Lower leg skin (tissue), 4 donors: ENCODE measurements around the gene NACC1. TPM values are rescaled to one million over a fixed set of nuclear protein-coding genes. Genes with fewer than 3 reads are reported as not detected.

Experiments
- DNase-seq, 2 donors: peaks; one replicate each; pipeline ENCODE4 v3.0.0-alpha.2; 2019; ENCODE audit warnings: low spot score in 2 of 2
- H3K4me3 ChIP-seq: fragments of 200-600 bp; sonication (generic); 2 replicates; pipeline ENCODE4 v1.5.1; 2017; ENCODE audit warnings: mild to moderate bottlenecking, low read depth; ENCODE audit not compliant: poor library complexity, severe bottlenecking
- POLR2A ChIP-seq, 2 donors: fragments of 450-650 bp; IDR thresholded peaks; one replicate each; pipeline ENCODE4 v1.6.1; 2016 to 2017; ENCODE audit warnings: antibody characterized with exemption in 2 of 2, mild to moderate bottlenecking in 1 of 2, moderate library complexity in 1 of 2
- WGBS, 2 donors: methylation state at CpG; one replicate each; pipeline ENCODE4 v1.1.5; 2018; 5-methylcytosine and 5-hydroxymethylcytosine counted together
- intact Hi-C: fragments of 100-400 bp; cut with DNase I; formaldehyde crosslinking; loops from one replicate; pipeline ENCODE4 v1.15.0; 2023; ENCODE audit warnings: low total_unique reads
- total RNA-seq, 4 donors: library from RNA; depleted of rRNA; stranded (reverse); fragments of >200 nt; gene quantifications; one replicate each; pipeline ENCODE4 v1.1.0, GENCODE V29; 2016
- TF ChIP-seq, protein P1 (sequence below), 3 donors: fragments of 450-650 bp; IDR thresholded peaks; one replicate each; pipeline ENCODE4 v1.5.1; 2016; ENCODE audit warnings: antibody characterized with exemption in 3 of 3, mild to moderate bottlenecking in 3 of 3, moderate library complexity in 2 of 3

NACC1 gene
- total RNA-seq, 4 donors from 2014 or later = 21.4 to 46.1 (median 39.8) TPM

DNA sequence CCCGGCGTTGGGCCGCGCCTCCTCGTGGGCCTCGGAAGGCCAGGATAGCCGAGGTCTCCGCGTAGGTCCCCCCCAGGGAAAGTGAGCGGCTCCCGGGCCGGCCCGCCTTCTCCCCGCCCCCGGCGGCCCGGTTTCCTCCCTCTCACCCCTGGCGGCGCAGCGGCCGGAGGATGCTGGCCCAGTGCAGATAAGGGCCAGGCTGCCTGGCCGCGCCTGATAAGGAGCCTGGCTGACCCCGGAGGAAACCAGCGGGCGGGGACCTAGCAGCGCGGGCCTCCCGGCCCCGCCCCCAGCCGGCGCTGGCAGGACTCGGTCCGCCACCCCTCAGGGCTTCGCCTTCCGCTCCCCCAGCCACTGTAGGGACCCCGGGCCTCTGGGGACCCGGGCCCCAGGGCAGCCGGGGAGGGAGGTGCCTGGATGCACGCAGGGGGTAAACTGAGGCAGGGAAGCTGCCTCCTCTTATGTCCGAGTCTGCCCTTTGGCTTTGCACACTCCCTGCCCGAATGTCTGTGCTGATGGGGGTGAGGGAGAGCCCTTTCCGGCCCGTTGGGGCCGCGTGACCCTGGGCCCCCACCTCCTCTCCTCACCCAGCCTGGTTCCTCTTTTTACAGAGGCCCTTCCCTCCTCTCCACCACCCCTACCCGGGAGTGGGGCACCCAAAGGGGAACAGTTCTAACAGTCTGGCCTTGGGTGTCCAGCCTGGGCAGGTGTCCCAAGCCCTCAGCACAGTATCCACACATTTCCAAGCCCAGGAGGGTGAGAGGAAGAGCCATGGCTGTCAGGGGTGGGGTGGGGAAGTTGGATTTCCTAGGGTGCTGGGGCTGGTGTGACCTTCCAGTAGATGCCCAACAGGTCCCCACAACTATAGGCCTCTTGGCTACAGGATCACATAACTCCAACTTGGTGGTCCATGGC lies 15.1 kb upstream of the NACC1 start, which contains the start of gene LYL1:
Gene LYL1, minus strand, starts transcription at position 193 of the 915 bp plus-strand sequence. CDS start 1,687 bp downstream, outside the sequence.
- WGBS, 2 donors = 3 to 8% methylated on average over 12 to 19 of the region's 47 CpGs
- intact Hi-C loops = no loop called here
- peak within 1 kb of the TSS; percentile 23 for H3K4me3 ChIP-seq
- TF ChIP-seq, protein P1, sequence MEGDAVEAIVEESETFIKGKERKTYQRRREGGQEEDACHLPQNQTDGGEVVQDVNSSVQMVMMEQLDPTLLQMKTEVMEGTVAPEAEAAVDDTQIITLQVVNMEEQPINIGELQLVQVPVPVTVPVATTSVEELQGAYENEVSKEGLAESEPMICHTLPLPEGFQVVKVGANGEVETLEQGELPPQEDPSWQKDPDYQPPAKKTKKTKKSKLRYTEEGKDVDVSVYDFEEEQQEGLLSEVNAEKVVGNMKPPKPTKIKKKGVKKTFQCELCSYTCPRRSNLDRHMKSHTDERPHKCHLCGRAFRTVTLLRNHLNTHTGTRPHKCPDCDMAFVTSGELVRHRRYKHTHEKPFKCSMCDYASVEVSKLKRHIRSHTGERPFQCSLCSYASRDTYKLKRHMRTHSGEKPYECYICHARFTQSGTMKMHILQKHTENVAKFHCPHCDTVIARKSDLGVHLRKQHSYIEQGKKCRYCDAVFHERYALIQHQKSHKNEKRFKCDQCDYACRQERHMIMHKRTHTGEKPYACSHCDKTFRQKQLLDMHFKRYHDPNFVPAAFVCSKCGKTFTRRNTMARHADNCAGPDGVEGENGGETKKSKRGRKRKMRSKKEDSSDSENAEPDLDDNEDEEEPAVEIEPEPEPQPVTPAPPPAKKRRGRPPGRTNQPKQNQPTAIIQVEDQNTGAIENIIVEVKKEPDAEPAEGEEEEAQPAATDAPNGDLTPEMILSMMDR (IDR thresholded peaks at IDR 0.05) = no peak
- no peak for TF ChIP-seq POLR2A (IDR thresholded peaks at IDR 0.05)
- peak in 1 of 2 donors; percentile 96 for DNase-seq

DNA sequence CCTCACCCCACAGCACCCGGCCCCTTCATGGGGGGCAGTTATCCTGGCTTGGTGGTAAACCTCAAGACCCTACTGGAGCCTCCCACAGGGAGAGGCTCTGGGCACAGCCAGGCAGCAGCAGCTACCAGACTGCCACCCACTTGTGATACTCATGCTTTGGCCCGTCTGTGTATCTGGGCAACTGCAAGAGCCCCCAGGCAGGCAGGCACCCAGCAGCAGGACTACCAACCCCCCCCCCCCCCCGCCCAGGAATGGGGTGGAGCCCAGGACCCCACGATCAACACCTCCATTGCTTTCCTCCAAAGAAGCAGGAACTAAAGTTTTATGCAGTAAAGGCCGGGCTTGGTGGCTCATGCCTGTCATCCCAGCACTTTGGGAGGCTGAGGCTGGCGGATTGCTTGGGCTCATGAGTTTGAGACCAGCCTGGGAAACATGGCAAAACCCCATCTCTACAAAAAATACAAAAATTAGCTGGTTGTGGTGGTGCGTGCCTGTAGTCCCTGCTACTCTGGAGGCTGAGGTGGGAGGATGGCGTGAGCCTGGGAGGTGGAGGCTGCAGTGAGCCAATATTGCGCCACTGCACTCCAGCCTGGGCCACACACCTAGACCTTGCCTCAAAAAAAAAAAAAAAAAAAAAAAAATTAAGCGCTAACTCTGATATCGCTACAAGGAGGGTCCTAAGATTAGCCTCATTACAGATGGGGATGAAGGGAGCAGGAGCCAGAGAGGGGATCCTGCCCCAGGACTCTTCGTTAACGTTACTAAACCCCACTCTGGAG lies 14.3 kb upstream of the NACC1 start:
- intact Hi-C loops = no loop called here
- DNase-seq = peak in 1 of 2 donors; percentile 82
- WGBS, 2 donors = 71% methylated on average over 12 to 13 of the region's 13 CpGs
- no peak overlapping the region for H3K4me3 ChIP-seq
- TF ChIP-seq, protein P1 (IDR thresholded peaks at IDR 0.05) = no peak
- TF ChIP-seq POLR2A (IDR thresholded peaks at IDR 0.05) = no peak

DNA sequence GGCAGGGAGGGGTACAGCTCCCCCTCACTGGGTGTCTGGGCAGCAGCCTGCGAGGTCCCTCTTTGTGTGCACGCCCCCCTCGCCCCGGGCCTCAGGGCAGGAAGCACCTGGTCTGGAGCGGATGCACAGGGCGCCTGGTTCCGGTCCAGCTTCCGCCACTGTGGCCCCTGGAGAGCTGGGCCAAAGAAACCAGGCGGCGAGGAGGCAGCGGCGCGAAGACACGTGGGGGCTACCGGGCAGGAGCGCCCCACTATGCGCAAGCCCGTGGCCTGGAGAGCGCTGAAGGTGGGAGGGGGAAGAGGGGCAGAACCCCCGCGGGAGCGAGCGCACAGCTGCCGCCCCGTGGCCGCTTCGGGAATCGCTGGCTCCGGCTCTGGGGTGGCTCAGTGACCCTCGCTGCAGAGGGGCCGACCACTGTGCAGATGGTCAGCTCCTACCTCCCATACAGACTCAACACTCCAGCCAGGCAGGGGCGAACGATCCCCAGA lies 13.7 kb upstream of the NACC1 start:
- no peak for TF ChIP-seq POLR2A (IDR thresholded peaks at IDR 0.05)
- TF ChIP-seq, protein P1 (IDR thresholded peaks at IDR 0.05) = no peak
- H3K4me3 ChIP-seq = no peak overlapping the region
- 33 to 65% methylated on average over 20 to 25 of the region's 33 CpGs for WGBS, 2 donors
- intact Hi-C loops = no loop called here
- DNase-seq = peak in 1 of 2 donors; percentile 93

DNA sequence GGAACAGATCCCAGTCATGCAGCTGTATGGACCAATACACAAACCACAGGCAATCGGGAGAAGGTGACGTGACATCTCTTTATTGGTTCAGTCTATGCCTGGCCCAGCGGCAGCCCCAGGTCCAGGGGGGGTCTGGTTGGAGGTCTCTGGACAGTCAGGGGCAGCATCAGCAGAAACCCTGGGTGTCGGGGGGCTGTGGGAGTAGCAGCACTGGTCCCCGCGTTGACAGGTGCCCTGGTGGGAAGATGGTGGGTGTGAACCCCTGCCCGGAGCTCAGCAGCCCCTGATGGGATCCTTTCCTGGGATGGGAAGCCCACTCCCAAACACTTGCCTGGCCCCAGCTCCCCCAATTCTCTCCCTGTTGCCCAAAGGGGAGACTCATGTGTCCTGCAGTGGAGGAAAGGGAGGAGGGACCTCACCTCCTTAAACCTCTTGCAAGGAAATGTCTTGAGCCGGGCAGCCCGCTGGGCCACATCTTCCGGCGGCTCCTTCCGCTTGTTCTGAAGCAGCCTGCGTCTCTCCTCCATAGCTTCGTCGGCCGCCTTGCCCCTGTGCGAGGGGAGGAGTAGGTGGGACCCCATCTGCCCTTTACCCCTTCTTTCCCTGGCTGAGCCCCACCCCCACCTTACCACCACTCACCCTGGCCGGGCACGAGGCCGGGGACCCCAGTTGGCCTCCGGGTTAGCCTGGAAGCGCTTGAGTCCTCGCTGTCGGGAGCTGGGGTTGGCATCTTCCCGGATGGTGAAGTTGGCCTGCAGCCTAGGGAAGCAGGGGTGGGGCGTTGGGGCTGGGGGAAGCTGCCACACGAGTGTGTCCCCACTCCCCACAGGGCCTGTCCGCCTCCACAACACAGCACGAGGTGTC lies 13.0 kb upstream of the NACC1 start:
- WGBS, 2 donors = 70 to 76% methylated on average over 25 to 29 of the region's 29 CpGs
- intact Hi-C loops = no loop called here
- TF ChIP-seq, protein P1 (IDR thresholded peaks at IDR 0.05) = no peak
- TF ChIP-seq POLR2A (IDR thresholded peaks at IDR 0.05) = no peak
- DNase-seq = peak in 1 of 2 donors; percentile 86
- no peak overlapping the region for H3K4me3 ChIP-seq
